ENCODE measurements around the gene GNAO1.

The GNAO1 gene

GRCh38 chr16:56202036-56202435 is 10.7 kb downstream of the GNAO1 start:
- no peak overlapping the region for H3K4me3 ChIP-seq (ENCODE audit: low read depth, low read length)
- TF ChIP-seq CTCF (IDR thresholded peaks at IDR 0.05; ENCODE audit: low read depth, low read length, missing control alignments): no peak
- in situ Hi-C loops (cut with HindIII; ENCODE audit: low sequenced_read_pairs): no loop called here
- no peak for DNase-seq (ENCODE audit: low read depth)

- no peak for DNase-seq (ENCODE audit: low read depth)
Measured at GRCh38 chr16:56203052-56203451, 11.8 kb downstream of the GNAO1 start.

GRCh38 chr16:56204816-56205215 is 13.5 kb downstream of the GNAO1 start:
- no peak for TF ChIP-seq CTCF (IDR thresholded peaks at IDR 0.05; ENCODE audit: low read depth, low read length, missing control alignments)
- in situ Hi-C loops (cut with HindIII; ENCODE audit: low sequenced_read_pairs): no loop called here
- no peak overlapping the region for H3K4me3 ChIP-seq (ENCODE audit: low read depth, low read length)
- no peak for DNase-seq (ENCODE audit: low read depth)

More at GRCh38 chr16:56203052-56203451, 11.8 kb downstream of the GNAO1 start:
- in situ Hi-C loops (cut with HindIII; ENCODE audit: low sequenced_read_pairs): no loop called here
- TF ChIP-seq CTCF (IDR thresholded peaks at IDR 0.05; ENCODE audit: low read depth, low read length, missing control alignments): no peak
- no peak overlapping the region for H3K4me3 ChIP-seq (ENCODE audit: low read depth, low read length)

GRCh38 chr16:56206951-56207350 is 15.7 kb downstream of the GNAO1 start:
- in situ Hi-C loops (cut with HindIII; ENCODE audit: low sequenced_read_pairs): no loop called here
- H3K4me3 ChIP-seq (ENCODE audit: low read depth, low read length): no peak overlapping the region
- DNase-seq (ENCODE audit: low read depth): no peak
- TF ChIP-seq CTCF (IDR thresholded peaks at IDR 0.05; ENCODE audit: low read depth, low read length, missing control alignments): no peak

- DNase-seq (ENCODE audit: low read depth): no peak
- in situ Hi-C loops (cut with HindIII; ENCODE audit: low sequenced_read_pairs): no loop called here
- no peak for TF ChIP-seq CTCF (IDR thresholded peaks at IDR 0.05; ENCODE audit: low read depth, low read length, missing control alignments)
- no peak overlapping the region for H3K4me3 ChIP-seq (ENCODE audit: low read depth, low read length)
Measured at GRCh38 chr16:56207421-56207820, 16.1 kb downstream of the GNAO1 start.

GRCh38 chr16:56211435-56211981 is 20.2 kb downstream of the GNAO1 start:
- no peak for TF ChIP-seq CTCF (IDR thresholded peaks at IDR 0.05; ENCODE audit: low read depth, low read length, missing control alignments)
- H3K4me3 ChIP-seq (ENCODE audit: low read depth, low read length): no peak overlapping the region
- DNase-seq (ENCODE audit: low read depth): no peak
- in situ Hi-C loops (cut with HindIII; ENCODE audit: low sequenced_read_pairs): loop anchor here (10.0 kb wide), 1 partner anchor 177 kb away; no protein-coding TSS in a partner anchor

All from astrocyte of the cerebellum (primary cell).